Keratinocyte (primary cell): ENCODE data around the gene HPCAL1. TPM values are rescaled to one million over a fixed set of nuclear protein-coding genes. Genes with fewer than 3 reads are reported as not detected.
A peak's percentile ranks its signal among the peaks of the same experiment; 100 is the strongest.

Experiments
- DNase-seq: peaks from one replicate; pipeline ENCODE4 v3.0.0-alpha.2; 2011; ENCODE audit warnings: low read depth, missing footprints, low spot score
- FAIRE-seq: peaks from 2 replicates; lab custom pipeline; 2011; peaks lifted over from hg19 to GRCh38; lab: Jason Lieb, UNC
- H2AFZ ChIP-seq: 2 replicates; pipeline ENCODE4 v1.6.0; 2012; ENCODE audit warnings: low read length, control low read depth, inconsistent platforms; ENCODE audit not compliant: control insufficient read depth
- H3K27ac ChIP-seq: 2 replicates; pipeline ENCODE4 v1.5.1; 2011; ENCODE audit warnings: low read length; ENCODE audit not compliant: control insufficient read depth, insufficient read depth
- H3K27me3 ChIP-seq: 3 replicates; pipeline ENCODE4 v1.6.0; 2011; ENCODE audit warnings: low read length; ENCODE audit not compliant: control insufficient read depth, insufficient read depth; ENCODE audit errors: extremely low read depth
- H3K36me3 ChIP-seq, 2 experiments: 2 replicates in 1 of 2; 3 replicates in 1 of 2; pipeline ENCODE4 v1.5.1; 2011; ENCODE audit warnings: low read length in 2 of 2, mild to moderate bottlenecking in 1 of 2; ENCODE audit not compliant: control insufficient read depth in 2 of 2, insufficient read depth in 2 of 2; ENCODE audit errors: extremely low read depth in 1 of 2
- H3K4me1 ChIP-seq: 3 replicates; pipeline ENCODE4 v1.5.1; 2011; ENCODE audit warnings: low read length; ENCODE audit not compliant: control insufficient read depth, insufficient read depth; ENCODE audit errors: extremely low read depth
- H3K4me2 ChIP-seq: 3 replicates; pipeline ENCODE4 v1.6.0; 2011; ENCODE audit warnings: low read depth, low read length; ENCODE audit not compliant: control insufficient read depth, insufficient read depth; ENCODE audit errors: extremely low read depth
- H3K4me3 ChIP-seq, 3 experiments: fragments of 200-600 bp in 1 of 3; sonication (generic) in 1 of 3; 2 replicates in 2 of 3; 3 replicates in 1 of 3; pipeline ENCODE4 v1.5.1; 2011 to 2016; ENCODE audit warnings: low read length in 3 of 3, mild to moderate bottlenecking in 3 of 3, control low read depth in 2 of 3, inconsistent platforms in 1 of 3, low read depth in 1 of 3, mixed read lengths in 1 of 3, mixed run types in 1 of 3, moderate library complexity in 1 of 3; ENCODE audit not compliant: control insufficient read depth in 2 of 3, insufficient read depth in 2 of 3; ENCODE audit errors: extremely low read depth in 1 of 3
- H3K79me2 ChIP-seq: 2 replicates; pipeline ENCODE4 v1.6.0; 2012; ENCODE audit warnings: low read length; ENCODE audit not compliant: control insufficient read depth, insufficient read depth
- H3K9ac ChIP-seq: 3 replicates; pipeline ENCODE4 v1.6.0; 2011; ENCODE audit warnings: low read length; ENCODE audit not compliant: control insufficient read depth, insufficient read depth; ENCODE audit errors: extremely low read depth
- H3K9me1 ChIP-seq: 3 replicates; pipeline ENCODE4 v1.6.0; 2011; ENCODE audit warnings: low read length; ENCODE audit not compliant: control insufficient read depth, insufficient read depth; ENCODE audit errors: extremely low read depth
- H3K9me3 ChIP-seq: 2 replicates; pipeline ENCODE4 v1.5.1; 2012; ENCODE audit warnings: low read depth, low read length; ENCODE audit not compliant: control insufficient read depth
- H4K20me1 ChIP-seq: 3 replicates; pipeline ENCODE4 v1.6.0; 2011; ENCODE audit warnings: low read length; ENCODE audit not compliant: control insufficient read depth, insufficient read depth; ENCODE audit errors: extremely low read depth
- EZH2 ChIP-seq: IDR thresholded peaks from one replicate; pipeline ENCODE4 v1.6.1; 2012; ENCODE audit warnings: inconsistent platforms, mild to moderate bottlenecking, low read length, moderate library complexity
- dilution Hi-C: fragments of 300-500 bp; cut with MboI; formaldehyde crosslinking; loops from one replicate; pipeline ENCODE4 v1.7.0; 2020; ENCODE audit warnings: low sequenced_read_pairs; ENCODE audit not compliant: extremely low pct_ligation_motif_present
- polyA plus RNA-seq, 5 experiments: library from polyadenylated mRNA; depleted of rRNA in 3 of 5; stranded (reverse) in 3 of 5; stranded (forward) in 1 of 5; unstranded in 1 of 5; fragments of >200 nt; gene quantifications; 1 replicate in 1 of 5; 2 replicates in 3 of 5; 3 replicates in 1 of 5; pipeline versions ENCODE4 v1.2.1 to v1.2.3, GENCODE V29; 2011 to 2012; ENCODE audit warnings: missing spikeins in 2 of 5, low read depth in 1 of 5, low replicate concordance in 1 of 5
- TF ChIP-seq, protein P1 (sequence below), 3 experiments: IDR thresholded peaks in 1 of 3; conservative IDR thresholded peaks in 1 of 3; optimal IDR thresholded peaks in 1 of 3; 2 replicates in 2 of 3; 3 replicates in 1 of 3; pipeline versions ENCODE3 to v1.5.1; 2011; ENCODE audit warnings: low read length in 3 of 3, mild to moderate bottlenecking in 3 of 3, moderate library complexity in 2 of 3, control low read depth in 1 of 3, inconsistent platforms in 1 of 3; ENCODE audit not compliant: insufficient read depth in 2 of 3; ENCODE audit errors: extremely low read depth in 1 of 3

HPCAL1 gene
- polyA plus RNA-seq, 1 donor (not counting 4 experiments of a cell fraction or from before 2014, with no cell fraction given): 18.0 TPM

DNA sequence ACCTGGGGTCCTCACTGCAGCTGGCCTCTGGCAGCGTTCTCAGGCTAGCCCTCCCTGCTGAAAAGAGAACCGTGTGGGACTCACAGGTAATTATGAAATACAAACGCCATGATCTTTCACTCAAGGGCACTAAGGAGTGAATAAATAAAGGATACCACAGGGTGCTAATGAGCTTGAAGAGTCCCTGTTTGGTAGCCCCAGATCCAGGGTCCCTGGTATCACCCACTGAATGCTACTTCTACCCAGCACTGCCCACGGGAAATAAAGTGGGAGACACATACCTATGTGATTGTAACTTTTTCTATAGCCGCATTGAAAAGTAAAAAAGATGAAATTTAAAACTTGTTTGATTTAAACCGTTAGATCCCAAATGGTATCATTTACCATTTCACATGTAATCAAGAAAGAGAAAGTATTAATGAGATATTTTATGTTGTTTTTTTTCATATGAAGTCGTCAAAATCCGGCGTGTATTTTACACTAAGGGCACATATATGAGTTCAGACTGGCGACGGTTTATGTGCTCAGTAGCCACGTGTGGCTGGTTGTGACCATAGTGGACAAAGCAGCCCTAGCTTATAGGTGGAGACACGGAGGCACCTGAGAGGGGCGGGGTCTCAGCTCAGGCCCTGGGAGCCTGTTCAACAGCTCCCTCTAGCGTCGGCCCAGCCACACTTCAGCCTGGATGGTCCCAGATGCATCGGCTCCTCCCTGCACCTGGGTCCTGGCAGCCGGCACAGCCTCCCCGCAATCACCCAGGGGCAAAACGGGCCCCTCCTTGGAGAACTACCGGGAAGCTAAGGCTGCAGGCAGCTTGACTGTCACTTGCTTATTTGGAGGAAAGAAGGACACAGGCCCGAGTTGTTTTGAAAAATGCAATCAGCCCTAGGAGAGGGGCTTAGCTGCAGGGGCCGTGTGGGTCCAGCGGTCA is 106.2 kb downstream of the HPCAL1 start:
- Histone ChIP-seq H3K4me3 (peak overlapping the region in 2 of 3 experiments; percentile 15 to 26), H3K27ac (peak overlapping the region; percentile 96), H3K9me1 (peaks cover 4% of the 10 kb centered on the region), H3K4me2 (peak overlapping the region; percentile 79), H2AFZ (no peak overlapping the region), H3K27me3 (no peaks in the 10 kb centered on the region), H3K4me1 (peaks cover 76% of the 10 kb centered on the region), H3K9me3 (no peaks in the 10 kb centered on the region), H3K79me2 (no peaks in the 10 kb centered on the region), H4K20me1 (peaks cover 2% of the 10 kb centered on the region), H3K9ac (peak overlapping the region; percentile 63), H3K36me3 (peaks cover 2 to 14% of the 10 kb centered on the region in 2 experiments)
- dilution Hi-C loops: no loop called here
- DNase-seq (no peak), FAIRE-seq (peak; percentile 64)
- TF ChIP-seq, protein P1, sequence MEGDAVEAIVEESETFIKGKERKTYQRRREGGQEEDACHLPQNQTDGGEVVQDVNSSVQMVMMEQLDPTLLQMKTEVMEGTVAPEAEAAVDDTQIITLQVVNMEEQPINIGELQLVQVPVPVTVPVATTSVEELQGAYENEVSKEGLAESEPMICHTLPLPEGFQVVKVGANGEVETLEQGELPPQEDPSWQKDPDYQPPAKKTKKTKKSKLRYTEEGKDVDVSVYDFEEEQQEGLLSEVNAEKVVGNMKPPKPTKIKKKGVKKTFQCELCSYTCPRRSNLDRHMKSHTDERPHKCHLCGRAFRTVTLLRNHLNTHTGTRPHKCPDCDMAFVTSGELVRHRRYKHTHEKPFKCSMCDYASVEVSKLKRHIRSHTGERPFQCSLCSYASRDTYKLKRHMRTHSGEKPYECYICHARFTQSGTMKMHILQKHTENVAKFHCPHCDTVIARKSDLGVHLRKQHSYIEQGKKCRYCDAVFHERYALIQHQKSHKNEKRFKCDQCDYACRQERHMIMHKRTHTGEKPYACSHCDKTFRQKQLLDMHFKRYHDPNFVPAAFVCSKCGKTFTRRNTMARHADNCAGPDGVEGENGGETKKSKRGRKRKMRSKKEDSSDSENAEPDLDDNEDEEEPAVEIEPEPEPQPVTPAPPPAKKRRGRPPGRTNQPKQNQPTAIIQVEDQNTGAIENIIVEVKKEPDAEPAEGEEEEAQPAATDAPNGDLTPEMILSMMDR (optimal IDR thresholded peaks at IDR 0.05 in 1 of 3, IDR thresholded peaks at IDR 0.05 in 1 of 3, conservative IDR thresholded peaks at IDR 0.05 in 1 of 3; ENCODE audit: extremely low read depth in 1 of 3, insufficient read depth in 2 of 3, low read length in 3 of 3): peak in 2 of 3 experiments; percentile 94 to 98
- no peak for TF ChIP-seq EZH2

DNA sequence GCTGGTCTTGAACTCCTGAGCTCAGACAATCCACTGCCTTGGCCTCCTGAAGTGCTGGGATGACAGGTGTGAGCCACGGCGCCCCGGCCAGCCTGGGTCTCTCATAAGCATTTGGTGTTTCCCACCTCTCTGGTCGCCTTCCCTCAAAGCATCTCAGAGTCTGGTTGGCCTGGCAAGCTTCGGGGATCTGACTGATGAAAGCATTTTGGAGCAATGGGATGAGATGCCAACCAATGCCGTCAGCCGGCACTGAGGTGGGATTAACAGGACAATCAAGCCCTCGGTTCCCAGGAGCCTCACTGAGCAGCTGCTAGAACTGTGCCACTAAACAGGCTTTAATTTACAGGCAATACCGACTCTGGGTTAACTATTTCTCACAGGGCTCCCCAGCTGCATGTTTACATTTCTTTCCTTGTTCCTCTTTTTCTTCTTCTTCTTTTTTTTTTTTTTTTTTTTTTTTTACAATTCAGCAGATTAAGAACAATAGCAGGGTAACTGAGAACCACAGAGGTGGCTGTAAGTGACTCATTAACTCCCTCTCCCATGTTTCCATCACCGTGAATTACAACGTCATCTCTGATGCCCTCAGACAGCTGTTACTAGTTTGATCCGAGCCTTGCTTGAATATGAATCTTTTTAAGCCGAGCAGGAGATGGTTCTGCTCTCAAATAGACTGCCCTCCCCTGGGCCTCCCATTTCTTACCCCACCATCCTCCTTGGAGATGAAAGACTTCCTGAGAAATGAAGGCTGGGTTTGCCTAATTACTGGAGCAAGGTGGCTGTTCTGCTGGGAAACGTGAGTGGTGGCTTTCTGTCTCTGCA is 107.5 kb downstream of the HPCAL1 start:
- peaks cover 2% of the 10 kb centered on the region for H4K20me1 ChIP-seq
- peaks cover 4% of the 10 kb centered on the region for H3K9me1 ChIP-seq
- FAIRE-seq (no peak), DNase-seq (no peak)
- H3K4me3 ChIP-seq: no peak overlapping the region
- H3K9me3 ChIP-seq: no peaks in the 10 kb centered on the region
- dilution Hi-C loops: no loop called here
- H3K27ac ChIP-seq: no peak overlapping the region
- TF ChIP-seq EZH2: no peak
- TF ChIP-seq, protein P1 (optimal IDR thresholded peaks at IDR 0.05 in 1 of 3, IDR thresholded peaks at IDR 0.05 in 1 of 3, conservative IDR thresholded peaks at IDR 0.05 in 1 of 3; ENCODE audit: extremely low read depth in 1 of 3, insufficient read depth in 2 of 3, low read length in 3 of 3): no peak
- no peaks in the 10 kb centered on the region for H3K27me3 ChIP-seq
- no peak overlapping the region for H2AFZ ChIP-seq
- no peak overlapping the region for H3K9ac ChIP-seq
- no peak overlapping the region for H3K4me2 ChIP-seq
- H3K79me2 ChIP-seq: no peaks in the 10 kb centered on the region
- peaks cover 70% of the 10 kb centered on the region for H3K4me1 ChIP-seq
- peaks cover 2 to 10% of the 10 kb centered on the region in 2 experiments for H3K36me3 ChIP-seq
